ENCODE results near the gene KSR2. TPM values are rescaled to one million over a fixed set of nuclear protein-coding genes. Genes with fewer than 3 reads are reported as not detected.

The KSR2 gene
- total RNA-seq, 4 donors from 2014 or later, result under 0.01 to 0.06 (median 0.03) TPM

DNA sequence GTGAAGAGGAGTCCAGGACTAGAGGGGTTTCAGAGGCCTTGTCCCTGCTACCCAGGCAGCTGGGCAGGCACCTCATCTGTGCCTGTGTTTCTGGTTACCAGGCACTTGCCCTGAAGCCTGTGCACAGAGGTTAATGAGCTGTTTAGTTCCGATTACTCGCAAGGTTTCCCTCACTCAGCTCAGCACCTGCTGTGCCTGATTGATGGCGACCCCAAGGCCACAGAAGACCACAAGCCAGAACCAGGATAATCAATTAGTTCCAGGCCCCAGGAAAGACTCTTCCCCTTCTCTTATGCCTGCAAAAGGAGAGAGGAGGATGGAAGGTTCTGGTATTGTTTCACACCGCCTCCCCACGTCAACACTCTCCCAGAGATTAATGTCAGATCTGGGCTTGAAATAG lies 518.6 kb downstream of the KSR2 start:
- intact Hi-C loops (cut with DNase I), result no loop called here

DNA sequence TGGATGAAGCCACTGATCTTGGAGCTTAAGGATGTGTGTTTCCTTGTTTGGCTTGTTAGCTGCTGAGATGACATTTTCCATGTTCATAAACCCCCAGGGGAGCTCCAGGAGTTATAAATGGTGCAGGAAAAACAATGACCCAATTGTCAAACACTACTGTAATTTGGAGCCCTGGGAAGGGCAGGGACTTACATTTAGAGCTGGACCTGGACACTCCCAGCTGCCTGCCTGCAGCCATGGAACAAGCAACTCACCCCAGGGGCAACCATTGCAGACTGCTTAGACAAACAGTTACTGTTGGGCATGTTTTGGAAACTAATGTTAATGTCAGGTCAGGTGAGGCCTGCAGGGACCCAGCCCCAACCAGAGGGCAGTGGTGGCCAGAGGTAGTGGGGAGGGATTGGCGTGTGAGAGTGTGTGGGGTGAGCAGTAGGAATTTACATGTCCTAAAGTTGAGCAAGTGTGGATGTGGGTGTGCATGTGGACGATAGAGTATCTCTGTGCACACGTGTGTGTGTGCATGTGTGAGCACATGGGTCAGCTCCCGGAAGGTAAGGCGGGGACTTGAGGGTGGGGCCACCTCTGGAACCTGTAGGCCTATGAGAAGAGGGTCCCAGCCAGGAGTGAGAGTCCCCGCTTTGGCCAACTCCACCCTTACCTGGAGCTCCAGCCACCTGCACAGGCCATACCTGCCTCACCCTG lies 521.0 kb downstream of the KSR2 start:
- 95% methylated on average over 5 of the region's 6 CpGs for WGBS
- peaks cover 0 to 42% (median 0%) of the 10 kb centered on the region in 4 donors for H3K27me3 ChIP-seq
- no peaks in the 10 kb centered on the region for H3K4me1 ChIP-seq
- H3K36me3 ChIP-seq, result no peaks in the 10 kb centered on the region
- TF ChIP-seq, protein P1, sequence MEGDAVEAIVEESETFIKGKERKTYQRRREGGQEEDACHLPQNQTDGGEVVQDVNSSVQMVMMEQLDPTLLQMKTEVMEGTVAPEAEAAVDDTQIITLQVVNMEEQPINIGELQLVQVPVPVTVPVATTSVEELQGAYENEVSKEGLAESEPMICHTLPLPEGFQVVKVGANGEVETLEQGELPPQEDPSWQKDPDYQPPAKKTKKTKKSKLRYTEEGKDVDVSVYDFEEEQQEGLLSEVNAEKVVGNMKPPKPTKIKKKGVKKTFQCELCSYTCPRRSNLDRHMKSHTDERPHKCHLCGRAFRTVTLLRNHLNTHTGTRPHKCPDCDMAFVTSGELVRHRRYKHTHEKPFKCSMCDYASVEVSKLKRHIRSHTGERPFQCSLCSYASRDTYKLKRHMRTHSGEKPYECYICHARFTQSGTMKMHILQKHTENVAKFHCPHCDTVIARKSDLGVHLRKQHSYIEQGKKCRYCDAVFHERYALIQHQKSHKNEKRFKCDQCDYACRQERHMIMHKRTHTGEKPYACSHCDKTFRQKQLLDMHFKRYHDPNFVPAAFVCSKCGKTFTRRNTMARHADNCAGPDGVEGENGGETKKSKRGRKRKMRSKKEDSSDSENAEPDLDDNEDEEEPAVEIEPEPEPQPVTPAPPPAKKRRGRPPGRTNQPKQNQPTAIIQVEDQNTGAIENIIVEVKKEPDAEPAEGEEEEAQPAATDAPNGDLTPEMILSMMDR (IDR thresholded peaks at IDR 0.05), result no peak
- TF ChIP-seq POLR2A (IDR thresholded peaks at IDR 0.05; ENCODE audit: low read depth), result no peak
- TF ChIP-seq EP300 (IDR thresholded peaks at IDR 0.05), result no peak
- DNase-seq (ENCODE audit: extremely low spot score), result no peak
- no peak overlapping the region for H3K4me3 ChIP-seq
- no peaks in the 10 kb centered on the region for H3K9me3 ChIP-seq
- no peak overlapping the region for H3K27ac ChIP-seq (replicated peaks in 1 of 4)
- intact Hi-C loops (cut with DNase I), result no loop called here

More for the DNA sequence above, 518.6 kb downstream of the KSR2 start:
- DNase-seq (ENCODE audit: extremely low spot score), result no peak
- no peaks in the 10 kb centered on the region for H3K36me3 ChIP-seq
- H3K9me3 ChIP-seq, result peaks cover 0 to 3% (median 0%) of the 10 kb centered on the region in 4 donors
- H3K4me1 ChIP-seq, result no peaks in the 10 kb centered on the region
- TF ChIP-seq POLR2AphosphoS5 (IDR thresholded peaks at IDR 0.05) (no peak), POLR2A (IDR thresholded peaks at IDR 0.05; ENCODE audit: low read depth) (no peak), EP300 (IDR thresholded peaks at IDR 0.05) (no peak)
- TF ChIP-seq, protein P1 (IDR thresholded peaks at IDR 0.05), result no peak
- 62% methylated on average over 5 of the region's 5 CpGs for whole genome bisulfite sequencing
- peaks cover 0 to 48% (median 0%) of the 10 kb centered on the region in 4 donors for H3K27me3 ChIP-seq
- H3K4me3 ChIP-seq, result no peak overlapping the region
- no peak overlapping the region for H3K27ac ChIP-seq (replicated peaks in 1 of 4)

DNA sequence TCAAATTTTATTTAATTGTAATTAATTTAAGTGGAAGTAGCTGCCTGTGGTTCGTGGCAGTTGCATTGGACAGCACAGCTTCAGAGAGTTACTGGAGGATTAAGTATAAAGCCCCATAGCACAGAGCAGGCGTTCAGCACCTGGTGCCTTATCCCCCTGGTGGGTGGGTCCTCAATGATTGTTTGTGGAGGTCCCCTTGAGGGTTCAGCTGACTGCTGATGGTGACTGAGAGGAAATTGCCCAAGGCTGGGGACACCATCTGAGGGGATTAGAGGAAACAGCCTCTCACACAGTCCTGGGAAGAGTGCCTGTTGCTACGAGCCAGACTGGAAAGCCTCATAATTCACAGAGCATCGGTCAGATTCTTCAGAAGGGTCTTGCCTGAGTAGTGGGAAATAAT lies 524.0 kb downstream of the KSR2 start:
- intact Hi-C loops (cut with DNase I), result no loop called here
- Histone ChIP-seq H3K27me3 (peaks cover 0 to 26% (median 0%) of the 10 kb centered on the region in 4 donors), H3K9me3 (no peaks in the 10 kb centered on the region), H3K36me3 (no peaks in the 10 kb centered on the region), H3K27ac (replicated peaks in 1 of 4) (no peak overlapping the region), H3K4me3 (no peak overlapping the region), H3K4me1 (peaks cover 0 to 5% (median 2%) of the 10 kb centered on the region in 4 donors)
- DNase-seq (ENCODE audit: extremely low spot score), result no peak
- 45% methylated on average over 2 of the region's 4 CpGs for WGBS
- no peak for TF ChIP-seq POLR2A (IDR thresholded peaks at IDR 0.05; ENCODE audit: low read depth)
- no peak for TF ChIP-seq EP300 (IDR thresholded peaks at IDR 0.05)
- no peak for TF ChIP-seq POLR2AphosphoS5 (IDR thresholded peaks at IDR 0.05)
- TF ChIP-seq, protein P1 (IDR thresholded peaks at IDR 0.05), result no peak

DNA sequence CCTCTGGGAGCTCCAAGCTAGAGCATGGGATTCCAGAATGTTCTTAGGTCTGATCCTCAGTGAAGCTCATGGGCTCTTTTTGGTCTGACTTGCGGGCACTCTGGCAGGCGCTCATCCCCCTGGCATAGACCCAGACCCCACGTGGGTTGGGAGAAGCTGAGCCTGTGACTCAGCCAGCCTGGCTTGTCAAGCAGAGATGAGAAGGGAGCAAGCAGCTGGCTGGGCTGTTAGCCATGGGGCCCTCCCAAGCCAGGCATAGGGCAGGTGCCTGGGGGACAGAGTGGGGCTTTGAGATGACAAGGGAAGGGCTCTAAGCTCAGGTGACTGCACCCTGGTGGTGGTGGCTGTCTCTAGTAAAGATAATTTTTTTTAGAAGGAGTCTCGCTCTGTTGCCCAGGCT lies 527.0 kb downstream of the KSR2 start:
- Histone ChIP-seq H3K27ac (replicated peaks in 1 of 4) (no peak overlapping the region), H3K27me3 (peaks cover 0 to 12% (median 0%) of the 10 kb centered on the region in 4 donors), H3K4me3 (no peak overlapping the region), H3K4me1 (peaks cover 0 to 5% (median 2%) of the 10 kb centered on the region in 4 donors), H3K9me3 (no peaks in the 10 kb centered on the region), H3K36me3 (no peaks in the 10 kb centered on the region)
- DNase-seq (ENCODE audit: extremely low spot score), result no peak
- TF ChIP-seq, protein P1 (IDR thresholded peaks at IDR 0.05), result no peak
- no peak for TF ChIP-seq POLR2AphosphoS5 (IDR thresholded peaks at IDR 0.05)
- no peak for TF ChIP-seq POLR2A (IDR thresholded peaks at IDR 0.05; ENCODE audit: low read depth)
- TF ChIP-seq EP300 (IDR thresholded peaks at IDR 0.05), result no peak
- intact Hi-C loops (cut with DNase I), result no loop called here
- WGBS, result 17% methylated on average over 2 of the region's 4 CpGs
